ENCODE measurements around the gene TBX19. TPM values are rescaled to one million over a fixed set of nuclear protein-coding genes. Genes with fewer than 3 reads are reported as not detected.

The TBX19 gene
- total RNA-seq, 1 experiment from 2014 or later: 1.2 TPM

DNA sequence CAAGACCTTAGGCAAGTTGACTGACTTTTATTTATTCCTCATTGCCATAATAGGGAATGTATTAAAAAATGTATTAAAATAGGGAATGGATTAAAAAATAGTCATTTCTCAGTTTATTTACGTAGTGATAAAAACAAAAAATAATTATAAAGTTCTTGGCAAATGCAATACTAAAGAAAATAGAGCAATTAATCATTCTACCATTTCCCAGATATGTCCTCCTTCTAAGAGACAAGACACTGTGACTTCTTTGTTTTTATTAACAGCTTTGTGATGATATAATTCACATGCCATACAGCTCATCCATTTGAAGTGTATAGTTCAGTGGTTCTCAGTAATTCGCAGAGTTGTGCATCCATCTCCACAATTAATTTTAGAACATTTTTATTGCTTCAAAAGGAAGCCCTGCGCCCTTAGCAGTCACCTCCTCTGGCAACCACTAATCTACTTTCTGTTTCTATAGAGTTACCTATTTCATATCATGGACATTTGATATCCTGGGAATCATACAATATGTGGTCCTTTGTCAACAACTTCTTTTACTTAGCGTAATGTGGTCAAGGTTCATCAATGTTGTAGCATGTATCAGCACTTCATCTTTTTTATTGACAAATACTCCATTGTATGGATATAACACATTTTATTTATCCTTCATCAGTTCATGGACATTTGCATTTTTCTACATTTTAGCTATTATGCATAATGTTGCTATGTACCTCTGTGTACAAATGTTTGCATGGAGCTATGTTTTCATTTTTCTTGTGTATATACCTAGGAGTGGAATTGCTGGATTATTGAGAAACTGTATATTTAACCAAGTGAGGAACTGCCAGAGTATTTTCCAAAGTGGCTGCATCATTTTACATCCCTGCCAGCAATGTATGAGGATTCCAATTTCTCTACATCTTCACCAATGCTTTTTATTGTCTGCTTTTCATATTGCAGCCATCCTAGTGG, 5.6 kb downstream of the TBX19 start:
- no peaks in the 10 kb centered on the region for H3K9me3 Mint-ChIP-seq
- peaks cover 17% of the 10 kb centered on the region for H3K27me3 Mint-ChIP-seq (ENCODE audit: low read depth)
- H3K4me1 Mint-ChIP-seq: peaks cover 44% of the 10 kb centered on the region
- ChIA-PET CTCF (no interaction called here), POLR2A (interaction anchor here (0.6 kb wide), 1 partner anchor 1038 kb away, joined by 8 read pairs; no protein-coding TSS in a partner anchor)
- H3K36me3 Mint-ChIP-seq: no peaks in the 10 kb centered on the region
- no peak for ATAC-seq
- H3K27ac Mint-ChIP-seq: no peak overlapping the region
- no peak for TF ChIP-seq ZBTB21 (CRISPR knock-in tag; IDR thresholded peaks at IDR 0.05; ENCODE audit: borderline replicate concordance)
- TF ChIP-seq, protein P1, sequence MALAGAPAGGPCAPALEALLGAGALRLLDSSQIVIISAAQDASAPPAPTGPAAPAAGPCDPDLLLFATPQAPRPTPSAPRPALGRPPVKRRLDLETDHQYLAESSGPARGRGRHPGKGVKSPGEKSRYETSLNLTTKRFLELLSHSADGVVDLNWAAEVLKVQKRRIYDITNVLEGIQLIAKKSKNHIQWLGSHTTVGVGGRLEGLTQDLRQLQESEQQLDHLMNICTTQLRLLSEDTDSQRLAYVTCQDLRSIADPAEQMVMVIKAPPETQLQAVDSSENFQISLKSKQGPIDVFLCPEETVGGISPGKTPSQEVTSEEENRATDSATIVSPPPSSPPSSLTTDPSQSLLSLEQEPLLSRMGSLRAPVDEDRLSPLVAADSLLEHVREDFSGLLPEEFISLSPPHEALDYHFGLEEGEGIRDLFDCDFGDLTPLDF (CRISPR knock-in tag; IDR thresholded peaks at IDR 0.05): no peak
- TF ChIP-seq ATF1 (CRISPR knock-in tag; IDR thresholded peaks at IDR 0.05): no peak
- TF ChIP-seq, protein P2, sequence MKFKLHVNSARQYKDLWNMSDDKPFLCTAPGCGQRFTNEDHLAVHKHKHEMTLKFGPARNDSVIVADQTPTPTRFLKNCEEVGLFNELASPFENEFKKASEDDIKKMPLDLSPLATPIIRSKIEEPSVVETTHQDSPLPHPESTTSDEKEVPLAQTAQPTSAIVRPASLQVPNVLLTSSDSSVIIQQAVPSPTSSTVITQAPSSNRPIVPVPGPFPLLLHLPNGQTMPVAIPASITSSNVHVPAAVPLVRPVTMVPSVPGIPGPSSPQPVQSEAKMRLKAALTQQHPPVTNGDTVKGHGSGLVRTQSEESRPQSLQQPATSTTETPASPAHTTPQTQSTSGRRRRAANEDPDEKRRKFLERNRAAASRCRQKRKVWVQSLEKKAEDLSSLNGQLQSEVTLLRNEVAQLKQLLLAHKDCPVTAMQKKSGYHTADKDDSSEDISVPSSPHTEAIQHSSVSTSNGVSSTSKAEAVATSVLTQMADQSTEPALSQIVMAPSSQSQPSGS (CRISPR knock-in tag; IDR thresholded peaks at IDR 0.05; ENCODE audit: borderline replicate concordance, low read depth): no peak
- TF ChIP-seq NFE2L1 (CRISPR knock-in tag; IDR thresholded peaks at IDR 0.05): no peak
- TF ChIP-seq SMAD3 (CRISPR knock-in tag; IDR thresholded peaks at IDR 0.05; ENCODE audit: borderline replicate concordance): no peak
- TF ChIP-seq JUN (CRISPR knock-in tag; IDR thresholded peaks at IDR 0.05): no peak
- no peak for TF ChIP-seq GRHL2 (CRISPR knock-in tag; IDR thresholded peaks at IDR 0.05; ENCODE audit: insufficient replicate concordance, severe bottlenecking)
- TF ChIP-seq, protein P3, sequence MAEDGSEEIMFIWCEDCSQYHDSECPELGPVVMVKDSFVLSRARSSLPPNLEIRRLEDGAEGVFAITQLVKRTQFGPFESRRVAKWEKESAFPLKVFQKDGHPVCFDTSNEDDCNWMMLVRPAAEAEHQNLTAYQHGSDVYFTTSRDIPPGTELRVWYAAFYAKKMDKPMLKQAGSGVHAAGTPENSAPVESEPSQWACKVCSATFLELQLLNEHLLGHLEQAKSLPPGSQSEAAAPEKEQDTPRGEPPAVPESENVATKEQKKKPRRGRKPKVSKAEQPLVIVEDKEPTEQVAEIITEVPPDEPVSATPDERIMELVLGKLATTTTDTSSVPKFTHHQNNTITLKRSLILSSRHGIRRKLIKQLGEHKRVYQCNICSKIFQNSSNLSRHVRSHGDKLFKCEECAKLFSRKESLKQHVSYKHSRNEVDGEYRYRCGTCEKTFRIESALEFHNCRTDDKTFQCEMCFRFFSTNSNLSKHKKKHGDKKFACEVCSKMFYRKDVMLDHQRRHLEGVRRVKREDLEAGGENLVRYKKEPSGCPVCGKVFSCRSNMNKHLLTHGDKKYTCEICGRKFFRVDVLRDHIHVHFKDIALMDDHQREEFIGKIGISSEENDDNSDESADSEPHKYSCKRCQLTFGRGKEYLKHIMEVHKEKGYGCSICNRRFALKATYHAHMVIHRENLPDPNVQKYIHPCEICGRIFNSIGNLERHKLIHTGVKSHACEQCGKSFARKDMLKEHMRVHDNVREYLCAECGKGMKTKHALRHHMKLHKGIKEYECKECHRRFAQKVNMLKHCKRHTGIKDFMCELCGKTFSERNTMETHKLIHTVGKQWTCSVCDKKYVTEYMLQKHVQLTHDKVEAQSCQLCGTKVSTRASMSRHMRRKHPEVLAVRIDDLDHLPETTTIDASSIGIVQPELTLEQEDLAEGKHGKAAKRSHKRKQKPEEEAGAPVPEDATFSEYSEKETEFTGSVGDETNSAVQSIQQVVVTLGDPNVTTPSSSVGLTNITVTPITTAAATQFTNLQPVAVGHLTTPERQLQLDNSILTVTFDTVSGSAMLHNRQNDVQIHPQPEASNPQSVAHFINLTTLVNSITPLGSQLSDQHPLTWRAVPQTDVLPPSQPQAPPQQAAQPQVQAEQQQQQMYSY (CRISPR knock-in tag; IDR thresholded peaks at IDR 0.05): no peak
- DNase-seq (ENCODE audit: low spot score): no peak
- no peak overlapping the region for H3K4me3 Mint-ChIP-seq

DNA sequence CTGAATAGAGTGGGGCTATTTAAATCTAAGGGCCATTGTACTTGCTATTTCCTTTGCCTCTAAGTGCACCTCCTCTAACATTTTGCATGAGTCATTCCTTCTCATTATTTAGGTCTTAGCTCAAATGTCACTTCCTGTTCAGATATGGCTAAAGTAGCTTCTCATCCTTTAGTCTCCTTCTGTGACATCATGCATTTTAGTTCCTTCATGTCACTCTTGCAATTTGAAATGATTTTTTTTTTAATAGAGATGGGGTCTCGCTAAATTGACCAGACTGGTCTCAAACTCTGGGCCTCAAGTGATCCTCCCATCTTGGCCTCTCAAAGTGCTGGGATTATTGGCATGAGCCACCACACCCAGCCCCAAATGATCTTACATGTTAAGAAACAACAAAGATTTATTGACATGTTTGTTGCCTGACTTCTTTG, 6.6 kb downstream of the TBX19 start:
- Mint-ChIP-seq H3K36me3 (no peaks in the 10 kb centered on the region), H3K4me3 (no peak overlapping the region), H3K27ac (no peak overlapping the region), H3K9me3 (no peaks in the 10 kb centered on the region), H3K27me3 (ENCODE audit: low read depth) (peaks cover 23% of the 10 kb centered on the region), H3K4me1 (peaks cover 54% of the 10 kb centered on the region)
- ChIA-PET POLR2A (no interaction called here), CTCF (interaction anchor here (1.2 kb wide), 1 partner anchor 52 kb away, joined by 4 read pairs; no protein-coding TSS in a partner anchor)
- TF ChIP-seq SMAD4 (CRISPR knock-in tag; IDR thresholded peaks at IDR 0.05) (no peak), GRHL2 (CRISPR knock-in tag; IDR thresholded peaks at IDR 0.05; ENCODE audit: insufficient replicate concordance, severe bottlenecking) (no peak), RORB (CRISPR knock-in tag; IDR thresholded peaks at IDR 0.05) (no peak), ZNF396 (CRISPR knock-in tag; IDR thresholded peaks at IDR 0.05; ENCODE audit: borderline replicate concordance) (no peak)
- TF ChIP-seq, protein P3 (CRISPR knock-in tag; IDR thresholded peaks at IDR 0.05): no peak
- no peak for ATAC-seq
- no peak for DNase-seq (ENCODE audit: low spot score)
